Activated T-cell treated with anti-CD3 and anti-CD28 coated beads, Interleukin-2, amount 50 U/mL, for 48 hours (primary cell): ENCODE results near the gene COL4A6.

Experiments used
- DNase-seq, 2 experiments: peaks; one replicate each; pipeline ENCODE4 v3.0.0-alpha.2; 2020

The COL4A6 gene

DNA sequence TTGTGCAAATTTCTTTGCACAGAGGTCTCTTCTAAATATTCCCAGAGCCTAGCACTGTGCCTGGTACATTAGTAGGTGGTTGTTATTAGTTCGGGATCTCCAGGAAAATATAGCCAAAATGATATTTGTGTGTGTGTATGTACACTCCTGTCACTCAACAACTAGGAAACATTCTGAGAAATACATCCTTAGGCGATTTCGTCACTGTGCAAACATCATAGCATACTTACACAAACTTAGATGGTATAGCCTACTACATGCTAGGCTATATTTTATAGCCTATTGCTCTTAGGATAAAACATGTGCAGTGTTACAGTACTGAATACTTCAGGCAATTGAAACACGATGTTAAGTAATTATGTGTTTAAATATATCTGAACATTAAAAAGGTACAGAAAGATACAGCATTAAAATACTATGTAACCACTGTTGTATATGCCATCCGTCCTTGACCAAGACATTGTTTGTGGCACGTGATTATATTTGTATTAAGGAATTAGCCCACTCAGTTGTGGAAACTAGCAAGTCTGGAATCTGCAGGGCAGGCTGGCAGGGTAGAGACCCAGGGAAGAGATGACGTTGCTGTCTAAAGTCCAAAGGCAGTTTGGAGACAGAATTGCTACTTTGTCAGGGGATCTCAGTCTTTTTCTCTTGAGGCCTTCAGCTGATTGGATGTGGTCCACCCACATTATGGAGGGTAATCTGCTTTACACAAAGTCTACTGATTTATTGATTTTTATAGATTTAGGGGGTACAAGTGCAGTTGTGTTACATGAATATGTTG, 106.9 kb downstream of the COL4A6 start:
- no peak for DNase-seq

DNA sequence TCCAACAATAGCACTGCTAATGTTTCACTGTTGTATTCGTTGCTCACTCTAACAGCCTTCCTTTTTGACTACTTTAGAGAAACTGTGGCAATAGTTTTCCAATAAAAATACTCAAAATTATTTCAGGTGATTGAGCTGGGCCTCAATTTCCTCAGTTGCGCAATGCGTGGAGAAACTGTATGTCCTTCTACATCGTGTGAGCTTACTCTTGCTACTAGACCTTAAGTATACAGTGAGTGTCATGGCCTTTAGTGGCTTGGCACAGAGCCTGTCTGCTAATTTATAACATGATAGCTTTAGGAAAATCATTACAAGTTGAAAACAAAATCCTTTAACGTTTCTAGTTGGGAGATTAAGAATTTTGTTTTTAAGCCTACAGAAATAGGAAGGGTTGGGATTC, 114.5 kb downstream of the COL4A6 start:
- no peak for DNase-seq

DNA sequence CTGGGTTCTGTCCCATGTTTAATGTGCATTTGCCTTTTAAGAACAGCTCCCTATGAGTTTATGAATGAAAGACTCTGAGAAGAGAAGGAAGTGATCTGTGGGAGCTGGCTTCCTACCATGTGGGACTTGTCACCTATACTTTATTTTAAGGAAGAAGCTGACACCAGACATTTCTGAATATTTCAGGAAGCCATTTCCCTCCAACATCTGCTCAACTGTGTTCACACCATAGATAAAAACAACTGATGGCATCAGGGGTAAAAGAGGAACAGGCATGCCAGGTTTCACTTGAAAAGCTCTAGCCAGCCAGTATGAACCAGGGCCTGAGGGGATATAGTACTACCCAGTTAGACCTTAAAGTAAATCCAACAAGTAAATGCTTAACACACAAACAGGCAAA, 116.0 kb downstream of the COL4A6 start:
- no peak for DNase-seq

DNA sequence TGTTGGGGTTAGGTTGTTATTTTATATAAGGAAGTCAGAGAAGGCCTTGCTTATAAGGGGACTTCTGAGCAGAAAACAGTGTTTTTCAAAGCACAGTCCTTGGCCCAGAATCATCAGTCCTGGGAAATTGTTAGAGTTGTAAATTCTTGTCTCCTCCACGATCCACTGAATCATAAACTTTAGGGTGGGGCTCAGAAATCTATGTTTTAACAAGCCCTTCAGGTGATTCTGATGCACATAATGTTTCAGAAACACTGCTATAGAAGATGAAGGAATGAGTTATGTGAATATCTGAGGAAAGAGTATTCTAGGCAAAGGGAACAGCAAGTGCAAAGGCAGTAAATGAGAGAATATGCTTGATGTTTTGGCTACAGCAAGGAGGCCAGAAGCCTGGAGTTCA, 121.8 kb downstream of the COL4A6 start:
- DNase-seq, result no peak

DNA sequence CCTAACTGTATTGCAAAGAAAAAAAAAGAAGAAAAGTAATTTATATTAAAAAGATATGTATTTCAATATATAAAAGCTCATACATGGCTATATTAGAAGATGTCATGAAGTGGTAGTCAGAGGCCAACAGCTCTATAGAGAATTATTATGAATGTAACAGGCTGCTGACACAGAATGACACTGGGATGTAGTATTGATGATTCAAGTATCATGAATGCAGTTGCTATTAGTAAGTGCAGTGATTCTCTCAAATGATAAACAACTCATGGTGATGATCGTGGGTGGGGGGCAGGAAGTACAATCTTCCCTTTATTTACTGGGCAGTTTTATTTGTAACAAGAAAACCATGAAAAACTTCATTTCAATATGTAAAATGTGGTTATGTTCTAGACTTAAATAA, 124.6 kb downstream of the COL4A6 start:
- DNase-seq, result no peak

DNA sequence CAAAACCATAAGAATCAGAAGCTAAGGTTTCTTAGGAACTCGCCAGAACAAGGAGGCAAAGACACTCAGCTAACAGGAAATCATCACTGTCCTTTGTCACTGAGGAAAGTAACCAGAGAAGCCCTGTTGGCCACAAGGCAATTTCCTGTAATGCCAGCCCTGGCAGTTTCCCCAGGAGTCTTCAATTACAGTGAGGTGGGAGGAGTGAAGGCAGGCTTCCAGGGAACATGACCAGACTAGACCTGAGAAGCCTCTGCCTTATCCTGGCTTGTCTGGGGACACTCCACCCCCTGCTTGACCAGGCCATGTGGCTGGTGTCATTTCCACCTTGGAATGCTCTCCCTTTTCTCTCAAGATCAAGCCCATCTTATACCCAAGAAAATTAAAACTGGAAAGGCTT, 125.3 kb downstream of the COL4A6 start:
- no peak for DNase-seq

DNA sequence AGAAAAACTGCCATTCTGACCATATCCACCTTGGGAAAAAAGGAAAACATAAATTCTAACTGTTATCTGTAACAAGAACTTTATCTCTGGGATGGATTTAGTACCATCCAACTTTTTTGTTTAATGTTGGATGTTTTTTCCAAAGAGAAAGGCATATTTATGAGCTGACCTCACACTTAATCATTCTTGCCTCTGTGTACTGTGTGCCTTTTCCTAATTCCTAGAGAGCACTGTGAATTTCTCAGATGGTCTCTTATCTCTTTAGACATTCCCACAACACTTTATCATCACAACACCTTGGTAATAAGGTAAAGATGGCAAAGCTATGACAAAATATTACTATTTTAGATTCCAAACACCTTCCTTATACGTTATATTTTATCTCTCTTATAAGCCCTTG, 126.2 kb downstream of the COL4A6 start:
- DNase-seq, result no peak

DNA sequence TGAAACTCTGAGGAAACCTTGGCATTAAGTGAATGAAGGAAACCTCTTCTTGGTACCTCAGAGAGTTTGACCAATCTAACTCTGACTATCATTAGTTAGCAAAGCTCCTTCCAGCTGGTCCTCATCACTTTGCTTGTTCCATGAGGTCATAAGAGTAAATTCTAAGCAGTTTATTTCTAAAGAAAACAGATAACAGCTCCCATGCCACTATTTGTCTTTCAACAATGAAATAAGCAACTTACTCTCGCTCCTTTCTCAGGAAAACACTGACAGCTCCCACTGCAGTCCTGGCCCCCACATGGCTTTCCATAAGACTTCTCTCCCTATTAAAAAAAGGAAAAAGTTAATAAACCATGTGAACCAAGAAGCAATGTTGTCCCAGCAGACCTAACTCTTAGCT, 127.7 kb downstream of the COL4A6 start:
- DNase-seq, result no peak

DNA sequence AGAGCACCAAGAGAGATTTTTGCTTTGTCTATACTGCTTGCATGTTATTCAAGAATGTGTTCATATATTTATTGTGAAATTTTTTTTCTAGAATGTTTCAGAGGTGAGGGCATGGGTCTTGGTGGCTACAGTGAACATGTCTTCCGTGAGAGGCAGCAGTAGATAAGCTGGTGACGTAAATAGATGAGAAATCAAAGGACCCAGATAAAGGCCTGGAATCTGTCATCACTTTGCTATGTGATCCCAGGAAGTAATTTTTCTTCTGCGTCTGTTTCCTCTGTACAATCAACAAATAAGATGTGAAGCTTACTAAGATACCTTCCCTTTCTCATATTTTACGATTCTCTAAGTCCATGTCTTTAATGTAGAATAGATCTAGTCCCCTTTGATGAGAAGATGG, 129.1 kb downstream of the COL4A6 start:
- no peak for DNase-seq

DNA sequence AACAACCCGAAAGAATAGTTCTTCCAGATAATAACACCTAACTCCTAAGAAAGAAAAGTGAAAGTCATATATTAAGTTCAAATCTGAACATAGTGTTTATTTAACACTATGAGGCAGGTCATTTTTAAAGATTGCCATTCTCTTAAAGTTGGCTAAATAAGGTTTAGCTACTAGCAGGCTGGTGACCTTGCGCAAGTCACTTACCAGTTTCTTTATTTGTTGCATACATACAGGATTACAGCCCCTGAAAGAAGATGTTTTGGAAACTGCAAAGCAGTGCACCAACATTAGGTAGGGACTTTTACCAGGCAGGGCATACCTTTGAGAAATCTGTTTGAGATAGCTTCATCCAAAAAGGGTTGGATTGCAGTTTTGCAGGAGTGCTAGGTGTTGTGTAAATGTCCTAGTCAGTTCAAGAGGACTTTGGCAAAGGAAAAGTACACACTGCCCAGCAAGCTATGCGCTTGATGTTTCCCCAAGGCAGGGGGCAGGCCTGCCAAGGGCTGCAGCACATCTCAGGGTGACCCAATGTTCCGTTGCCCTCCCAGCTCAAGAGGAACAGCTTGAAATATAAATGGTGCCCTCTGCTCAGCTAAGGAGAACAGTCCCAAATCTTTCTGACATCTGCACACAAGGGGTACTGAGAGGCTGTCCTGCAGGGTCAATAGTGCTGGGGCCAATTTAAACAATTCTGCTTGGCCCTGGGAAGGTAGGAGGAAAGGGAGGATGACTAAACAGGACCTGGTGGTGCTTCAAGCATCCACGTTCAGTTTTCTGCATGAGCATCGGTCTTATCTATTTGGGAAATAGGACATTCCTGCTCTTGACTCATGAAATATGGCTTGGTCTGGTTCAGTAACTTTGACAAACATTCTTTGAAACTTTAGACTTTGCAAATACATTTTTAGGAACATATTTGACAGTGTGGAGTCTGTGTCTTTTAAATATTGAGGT, 130.8 kb downstream of the COL4A6 start:
- DNase-seq, result no peak

DNA sequence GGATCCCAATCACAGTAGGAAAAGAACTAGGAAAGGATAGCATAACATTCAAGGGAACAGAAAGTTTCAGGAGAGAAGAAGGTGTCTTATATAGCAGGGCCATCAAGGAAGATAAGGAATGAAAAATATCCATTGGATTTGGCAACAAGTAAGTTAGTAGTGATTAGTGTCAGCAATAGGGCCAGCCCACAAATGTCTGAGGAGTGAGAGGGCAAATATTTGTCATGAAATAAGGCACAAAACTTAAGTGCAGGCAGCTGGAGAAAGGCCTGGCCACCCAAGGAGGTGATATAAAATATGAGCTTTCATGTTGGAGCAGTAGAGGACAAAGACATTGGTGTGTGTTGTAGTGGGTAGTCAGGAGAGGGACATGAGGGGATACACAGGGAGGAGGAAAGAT, 132.1 kb downstream of the COL4A6 start:
- DNase-seq, result no peak

DNA sequence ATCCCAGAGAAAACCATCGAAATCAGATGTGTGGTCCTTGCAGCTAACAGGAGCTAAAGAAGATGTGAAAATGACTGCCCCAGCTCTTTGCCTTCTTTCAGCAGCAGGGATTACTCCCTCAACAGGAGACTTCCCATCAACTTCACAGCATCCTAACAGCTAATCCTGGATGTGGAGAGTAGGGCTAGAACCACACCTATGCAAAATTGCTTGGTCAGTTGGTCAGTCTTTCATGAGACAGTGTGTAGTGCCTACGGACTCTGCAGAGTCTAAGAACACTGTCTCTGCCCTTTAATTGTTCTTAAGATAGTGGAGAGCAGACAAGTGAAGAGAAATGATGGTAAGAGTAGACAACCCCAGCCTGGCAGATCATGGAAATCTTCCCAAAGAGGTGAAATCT, 133.5 kb downstream of the COL4A6 start:
- no peak for DNase-seq

DNA sequence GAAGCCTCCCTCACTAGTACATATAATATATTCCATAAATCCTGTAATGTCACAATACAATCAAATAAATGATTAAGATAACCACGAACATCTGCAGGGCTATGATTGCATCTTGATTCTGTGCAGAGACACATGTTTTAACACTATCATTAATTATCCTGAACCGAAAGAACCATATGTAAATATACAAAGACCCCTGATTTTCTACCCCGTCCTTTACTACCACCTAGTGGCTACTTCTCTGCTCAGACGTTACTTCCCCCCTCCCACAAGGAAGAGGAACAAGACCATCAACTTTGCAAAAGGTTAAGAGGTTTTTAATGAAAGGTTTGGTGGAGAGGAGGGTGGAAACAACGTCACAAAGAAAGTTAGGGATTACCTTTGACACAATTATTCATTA, 134.0 kb downstream of the COL4A6 start:
- no peak for DNase-seq

DNA sequence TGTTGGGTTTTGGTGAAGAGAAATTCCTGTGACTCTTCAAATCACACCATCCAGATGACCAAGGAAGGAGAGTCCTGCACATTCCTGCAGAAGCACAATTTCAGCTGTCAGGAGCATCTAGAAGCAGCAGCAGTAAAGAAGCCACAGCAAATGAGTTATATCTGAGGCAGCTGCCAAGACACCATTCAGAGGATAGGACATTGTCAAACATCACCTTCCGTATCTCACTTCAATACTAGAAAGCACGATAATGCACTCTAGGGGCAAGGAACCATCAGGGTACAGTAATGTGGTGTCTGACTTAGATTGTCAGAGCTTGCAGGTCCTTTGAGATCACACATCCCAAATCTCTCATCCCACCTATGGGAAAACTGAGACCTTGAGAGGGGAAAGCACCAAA, 134.5 kb downstream of the COL4A6 start:
- no peak for DNase-seq

DNA sequence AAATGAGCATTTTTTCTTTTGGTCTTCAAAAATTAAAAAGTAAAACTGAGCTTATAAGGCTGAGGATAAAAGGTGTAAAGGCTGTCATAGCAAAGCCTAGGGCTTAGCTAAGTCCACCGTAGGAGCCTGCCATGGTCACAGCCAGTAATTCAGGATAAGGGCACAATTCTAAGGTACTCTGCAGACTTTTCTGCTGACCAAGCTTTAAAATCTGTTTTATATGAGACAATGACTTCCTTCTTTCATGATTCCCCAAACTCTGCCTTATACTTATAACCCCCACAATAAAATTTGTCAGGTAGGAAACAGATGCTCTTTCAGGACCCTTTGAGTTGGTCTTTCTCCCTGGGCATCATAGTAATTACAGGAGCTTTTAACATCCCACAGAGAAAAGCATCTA, 138.5 kb downstream of the COL4A6 start:
- no peak for DNase-seq

DNA sequence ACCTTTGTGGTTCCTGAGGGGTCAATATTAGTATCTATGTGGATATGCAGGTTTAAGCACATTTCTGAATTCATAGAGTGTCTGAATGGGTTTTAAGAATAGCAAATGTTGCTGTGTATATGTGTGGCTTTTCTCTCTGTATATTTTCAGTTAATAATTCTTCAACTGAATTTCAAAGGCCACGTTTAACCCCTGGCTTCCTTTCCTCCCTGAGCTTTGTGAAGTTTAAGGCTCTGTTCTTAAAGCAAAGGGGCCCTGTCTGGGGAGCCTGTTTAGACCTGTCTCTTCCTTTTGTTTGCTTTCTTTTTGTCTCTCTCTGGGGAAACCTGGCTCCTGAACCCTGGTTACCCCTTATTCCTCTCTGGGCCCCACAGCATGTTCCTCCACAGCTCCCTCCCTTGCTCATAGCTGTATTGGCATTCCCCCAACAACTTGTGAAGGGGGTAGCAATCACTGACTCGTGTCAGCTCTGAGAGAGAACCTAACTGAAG, 139.1 kb downstream of the COL4A6 start:
- no peak for DNase-seq

DNA sequence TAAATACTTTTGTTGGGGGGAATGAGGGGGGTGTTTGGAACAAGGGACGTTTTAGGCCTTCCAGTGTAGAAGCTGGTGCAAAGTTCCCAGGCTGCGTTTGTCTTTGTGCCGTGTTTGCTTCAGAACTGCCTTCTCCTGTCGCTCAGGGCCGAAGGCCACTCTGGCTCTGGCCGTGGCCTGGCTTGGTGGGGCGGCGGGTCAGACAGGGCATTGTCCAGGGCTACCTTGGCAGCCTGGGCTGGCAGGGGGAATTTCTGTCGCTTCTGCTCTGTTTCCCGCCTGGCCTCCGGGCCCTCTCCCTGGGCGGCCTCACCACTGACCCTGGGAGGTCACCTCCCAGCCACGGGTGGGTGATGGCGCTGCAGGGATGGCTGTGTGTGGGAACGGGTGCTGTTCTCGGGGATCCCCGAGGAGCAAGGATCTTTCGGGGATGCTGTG, 140.0 kb downstream of the COL4A6 start:
- no peak for DNase-seq

DNA sequence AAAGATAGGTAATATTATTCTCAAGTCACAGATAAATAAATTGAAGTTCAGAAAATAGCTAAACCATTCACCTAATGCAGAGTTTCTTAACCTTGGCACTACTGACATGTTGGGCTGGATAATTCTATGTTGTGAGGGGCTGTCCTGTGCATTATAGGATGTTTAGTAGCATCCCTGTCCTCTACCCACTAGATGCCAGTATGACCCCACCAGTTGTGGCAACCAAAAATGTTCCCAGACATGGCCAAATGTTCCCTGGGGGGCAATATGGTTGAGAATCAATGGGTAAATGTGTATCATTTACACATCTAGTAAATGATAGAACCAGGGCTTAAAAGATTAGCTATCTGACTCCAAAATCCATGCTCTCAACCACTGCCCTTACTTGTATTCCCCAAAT, 140.9 kb downstream of the COL4A6 start:
- DNase-seq, result no peak

DNA sequence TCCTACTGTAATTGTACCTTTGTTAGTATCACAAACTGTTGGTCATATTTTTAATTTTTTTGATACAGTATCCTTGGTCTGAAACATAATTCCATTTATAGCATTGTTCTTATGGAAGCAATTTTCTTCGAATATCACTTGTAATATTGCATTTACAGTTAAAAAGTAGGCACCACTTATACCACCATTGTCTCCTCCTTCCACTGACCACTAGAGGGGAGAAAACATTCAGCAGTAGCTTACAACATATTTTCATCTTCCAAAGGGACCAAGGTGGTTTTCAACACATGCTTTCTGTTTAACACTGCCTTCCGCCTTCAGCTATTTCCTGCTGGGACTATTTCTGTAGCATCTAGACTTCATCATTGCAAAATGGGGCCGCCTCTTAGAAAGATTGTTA, 146.2 kb downstream of the COL4A6 start:
- no peak for DNase-seq

DNA sequence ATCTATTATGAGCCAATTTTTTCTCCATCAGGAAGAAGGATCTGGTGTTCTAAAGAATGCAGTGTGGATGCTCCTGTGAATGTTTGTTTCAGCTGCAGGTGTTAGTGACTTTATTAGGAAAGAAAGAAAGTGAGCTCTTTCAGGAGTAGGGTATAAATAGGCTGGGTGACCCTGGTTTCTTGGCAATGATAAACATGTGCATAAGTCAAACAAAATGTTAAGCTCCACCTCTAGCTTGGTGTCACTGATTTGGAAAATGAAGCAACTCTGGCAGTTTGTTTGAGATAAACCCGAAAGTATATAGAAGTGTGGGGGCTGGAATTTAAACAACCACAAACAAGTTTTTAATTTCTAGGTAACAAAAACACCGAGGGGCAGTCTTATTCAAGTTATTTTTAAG, 152.3 kb downstream of the COL4A6 start:
- no peak for DNase-seq

DNA sequence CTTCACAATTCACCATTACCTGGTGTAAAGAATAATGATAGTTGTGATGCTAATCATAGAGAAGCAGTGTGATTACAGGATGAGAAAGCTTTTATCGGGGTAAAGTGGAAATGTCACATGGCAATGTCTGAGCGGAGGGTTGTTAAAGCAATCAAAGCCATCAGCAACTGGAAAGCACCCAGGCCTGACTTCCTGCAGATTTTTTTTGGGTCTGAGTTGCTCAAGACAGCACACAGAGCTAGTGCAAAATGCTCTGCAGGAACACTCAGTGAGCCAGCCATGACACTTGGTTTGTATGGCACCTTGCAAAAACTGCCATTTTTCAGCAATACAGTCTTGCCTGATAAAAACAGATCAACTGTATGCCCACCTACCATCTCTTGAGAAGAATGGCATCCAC, 152.9 kb downstream of the COL4A6 start:
- DNase-seq, result no peak

DNA sequence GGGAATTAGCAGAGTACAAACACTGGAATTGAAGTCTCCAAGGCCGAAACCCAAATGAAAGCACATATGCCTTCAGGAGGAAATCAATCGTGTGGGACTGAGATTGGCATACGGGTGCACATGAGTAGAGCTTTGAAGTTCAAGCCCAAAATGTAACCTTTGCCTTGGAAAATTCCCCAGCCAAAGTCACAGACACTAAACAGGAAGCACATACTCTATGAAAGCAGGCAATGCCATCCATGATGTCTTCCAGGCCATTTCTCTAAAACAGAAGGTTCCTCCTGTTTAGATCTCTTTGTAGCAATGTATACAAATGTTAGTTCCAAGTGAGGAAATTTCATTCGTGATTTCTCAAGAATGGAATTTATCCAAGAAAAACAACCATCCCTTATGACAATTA, 162.5 kb downstream of the COL4A6 start:
- no peak for DNase-seq

DNA sequence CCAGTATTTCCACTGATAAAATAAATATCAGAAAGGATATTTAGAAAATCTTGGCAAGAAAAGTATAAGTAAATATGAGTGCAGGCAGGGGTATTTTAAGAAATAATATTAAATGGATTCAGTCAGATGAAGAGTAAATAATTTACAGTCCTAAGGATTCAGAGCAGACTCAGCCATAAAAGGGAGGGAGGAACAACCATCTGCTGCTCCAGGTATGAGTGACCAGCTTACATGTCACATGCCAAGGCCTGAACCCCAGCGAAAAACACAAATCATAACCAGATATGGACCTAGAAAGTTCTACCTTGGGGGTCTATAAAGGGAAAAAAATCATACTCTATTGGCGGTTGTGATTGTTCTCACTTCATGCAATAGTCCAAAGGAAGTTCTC, 166.8 kb downstream of the COL4A6 start:
- no peak for DNase-seq

DNA sequence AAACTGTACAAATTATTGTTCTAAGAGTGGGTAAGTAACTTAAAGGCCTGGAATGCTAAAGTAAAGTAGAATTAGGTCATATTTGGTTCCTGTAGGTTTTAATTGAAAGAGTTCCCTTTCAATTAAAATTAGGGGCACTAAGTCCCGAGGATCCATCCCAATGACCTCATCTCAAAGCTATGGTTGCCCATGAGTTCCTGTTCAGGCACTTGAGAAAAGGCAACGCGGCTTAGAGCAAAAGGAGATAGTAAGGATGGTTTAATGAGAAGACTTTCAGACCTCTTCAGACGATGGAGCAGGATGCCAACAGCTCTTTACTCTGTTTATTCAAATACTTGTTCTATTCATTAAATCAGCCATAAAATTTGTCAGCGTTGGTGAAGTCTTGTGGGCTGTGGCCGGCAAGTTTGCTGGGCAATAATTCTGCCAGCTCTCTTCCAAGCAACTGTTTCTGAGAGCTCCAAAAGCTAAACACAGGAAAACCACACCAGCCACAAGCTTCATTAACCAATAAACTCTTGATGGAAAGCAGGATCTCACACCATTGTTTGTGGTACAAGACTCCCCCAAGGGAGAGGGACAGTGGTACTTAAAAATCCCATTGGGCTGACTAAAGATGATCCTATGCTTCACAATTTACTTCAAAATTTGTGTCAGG, 167.4 kb downstream of the COL4A6 start:
- DNase-seq, result no peak
